GM21786 (cell line): ENCODE measurements around the gene MACROD2.

ENCODE experiments used
- ATAC-seq: cut with Tn5 transposase; IDR thresholded peaks from one replicate; pipeline ENCODE4 v1.9.1; 2021; ENCODE audit not compliant: unreplicated experiment

The MACROD2 gene

GRCh38 chr20:14885661-14886060 lies 890.3 kb downstream of the MACROD2 start:
- ATAC-seq: no peak

- ATAC-seq: no peak
Measured at GRCh38 chr20:14888134-14888533, 892.8 kb downstream of the MACROD2 start.

DNA sequence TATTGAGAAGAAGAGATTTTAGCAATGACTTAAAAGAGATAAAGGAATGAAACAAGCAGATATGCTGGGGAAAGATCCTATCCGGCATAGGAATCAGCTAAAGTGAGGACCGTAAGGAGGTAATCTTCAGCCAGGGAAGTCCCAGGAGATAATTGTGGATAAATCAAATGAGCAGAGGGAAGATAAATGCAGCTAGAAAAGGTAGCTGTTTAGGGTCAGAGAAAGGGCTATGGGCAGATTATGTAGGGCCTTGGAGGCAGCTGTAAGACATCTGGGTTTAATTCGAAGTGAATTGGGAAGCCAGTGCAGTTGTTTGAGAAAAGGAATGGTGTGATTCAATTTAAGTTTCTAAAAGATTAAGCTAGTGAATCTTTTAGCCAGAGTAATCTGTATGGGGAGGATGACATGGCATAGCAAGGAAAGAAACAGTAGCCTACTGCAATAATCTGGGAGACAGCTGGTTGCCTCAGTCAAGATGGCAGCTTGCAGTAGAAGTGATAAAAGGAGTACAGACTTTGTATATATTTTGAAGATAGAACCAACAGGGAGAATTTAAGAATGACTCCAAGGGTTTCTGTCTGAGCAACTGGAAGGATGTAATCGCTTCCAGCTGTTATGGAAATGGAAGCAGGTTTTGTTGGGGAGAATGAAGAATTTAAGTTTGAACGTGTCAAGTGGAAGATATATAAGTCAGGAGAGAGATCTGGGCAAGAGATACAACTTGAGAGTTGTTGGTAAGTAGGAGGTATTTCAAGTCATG lies 894.4 kb downstream of the MACROD2 start:
- no peak for ATAC-seq

DNA sequence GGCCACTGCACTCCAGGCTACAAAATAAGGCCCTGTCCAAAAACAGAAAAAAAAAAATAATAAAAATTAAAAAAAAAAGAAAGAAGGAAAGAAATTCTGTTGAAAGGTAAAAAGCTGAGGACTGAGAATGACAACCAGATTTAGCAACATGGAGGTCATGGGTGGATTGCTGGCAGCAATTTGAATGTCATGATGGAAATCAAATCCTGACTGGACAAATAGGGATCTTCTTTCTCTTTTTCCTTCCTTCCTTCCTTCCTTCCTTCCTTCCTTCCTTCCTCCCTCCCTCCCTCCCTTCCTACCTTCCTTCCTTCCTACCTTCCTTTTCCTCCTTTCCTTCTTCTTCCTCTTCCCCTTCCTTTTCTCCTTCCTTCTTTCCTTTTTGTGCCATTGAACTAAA lies 895.4 kb downstream of the MACROD2 start:
- ATAC-seq: no peak

DNA sequence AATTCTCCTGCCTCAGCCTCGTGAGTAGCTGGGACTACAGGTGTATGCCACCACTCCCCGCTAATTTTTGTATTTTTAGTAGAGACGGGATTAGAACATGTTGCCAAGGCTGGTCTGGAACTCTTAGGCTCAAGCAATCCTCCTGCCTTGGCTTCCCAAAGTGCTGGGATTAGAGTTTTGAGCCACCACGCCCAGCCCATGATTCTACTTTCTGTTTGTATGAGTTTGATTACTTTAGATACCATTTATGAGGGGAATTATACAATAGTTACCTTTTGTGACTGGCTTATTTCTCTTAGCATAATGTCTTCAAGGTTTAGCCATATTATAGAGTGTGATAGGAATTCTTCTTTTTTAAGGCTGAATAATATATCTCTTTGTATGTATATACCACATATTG lies 897.5 kb downstream of the MACROD2 start:
- no peak for ATAC-seq

DNA sequence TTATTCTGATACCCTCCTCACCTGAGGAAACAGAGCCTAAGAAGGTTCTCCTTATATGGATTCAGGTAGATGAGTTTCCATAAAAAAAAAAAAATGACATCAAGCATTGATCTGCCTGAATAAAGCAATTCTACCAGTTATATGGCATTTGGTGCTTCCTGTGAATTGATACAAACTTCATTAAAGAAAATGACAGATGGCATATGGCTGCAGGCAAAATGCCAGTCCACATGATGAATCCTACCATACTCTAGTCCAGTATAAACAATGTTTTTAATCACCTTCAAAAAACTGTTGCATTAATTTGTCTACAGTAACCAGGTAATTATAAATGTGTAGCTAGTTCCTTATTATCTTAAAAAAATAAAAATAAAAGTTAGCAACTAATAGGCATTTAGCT lies 901.3 kb downstream of the MACROD2 start:
- ATAC-seq: no peak

GRCh38 chr20:14897608-14898007 lies 902.3 kb downstream of the MACROD2 start:
- no peak for ATAC-seq

DNA sequence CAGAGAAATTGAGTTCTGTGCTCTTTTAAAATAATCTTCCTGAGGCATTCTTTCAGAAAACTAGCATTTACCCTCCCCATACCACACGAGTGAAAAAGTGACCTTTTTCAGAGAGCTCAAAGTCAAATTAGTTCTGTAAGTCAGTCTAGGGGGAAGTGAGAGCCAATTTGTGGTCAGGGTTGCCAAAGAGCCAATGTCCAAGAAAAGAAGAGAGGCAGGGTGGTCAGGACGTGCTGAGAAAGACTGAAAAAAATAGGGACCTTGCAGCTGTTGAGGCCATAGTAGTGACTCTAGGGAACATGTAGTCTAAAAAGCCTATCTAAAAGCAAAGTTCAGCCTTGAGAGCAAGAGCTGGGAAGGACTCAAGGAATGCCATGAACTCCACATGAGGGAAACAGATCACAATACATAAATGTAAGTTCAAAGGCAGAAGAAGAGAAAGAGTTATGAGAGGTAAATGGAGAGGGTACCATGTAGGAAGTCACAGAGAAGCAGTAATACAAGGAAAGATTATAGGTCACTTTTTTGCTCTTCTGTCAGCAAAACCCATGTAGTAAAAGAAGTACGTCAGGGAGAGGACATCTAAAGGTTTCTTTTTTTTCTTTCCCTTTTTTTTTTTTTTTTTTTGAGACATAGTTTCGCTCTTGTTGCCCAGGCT lies 907.2 kb downstream of the MACROD2 start:
- ATAC-seq: peak; percentile 93

- ATAC-seq: no peak
Measured at GRCh38 chr20:14906908-14907434, 911.7 kb downstream of the MACROD2 start.

GRCh38 chr20:14910126-14910525 lies 914.8 kb downstream of the MACROD2 start:
- ATAC-seq: no peak

GRCh38 chr20:14913896-14914620 lies 918.7 kb downstream of the MACROD2 start:
- no peak for ATAC-seq

- no peak for ATAC-seq
Measured at GRCh38 chr20:14914633-14915032, 919.3 kb downstream of the MACROD2 start.

DNA sequence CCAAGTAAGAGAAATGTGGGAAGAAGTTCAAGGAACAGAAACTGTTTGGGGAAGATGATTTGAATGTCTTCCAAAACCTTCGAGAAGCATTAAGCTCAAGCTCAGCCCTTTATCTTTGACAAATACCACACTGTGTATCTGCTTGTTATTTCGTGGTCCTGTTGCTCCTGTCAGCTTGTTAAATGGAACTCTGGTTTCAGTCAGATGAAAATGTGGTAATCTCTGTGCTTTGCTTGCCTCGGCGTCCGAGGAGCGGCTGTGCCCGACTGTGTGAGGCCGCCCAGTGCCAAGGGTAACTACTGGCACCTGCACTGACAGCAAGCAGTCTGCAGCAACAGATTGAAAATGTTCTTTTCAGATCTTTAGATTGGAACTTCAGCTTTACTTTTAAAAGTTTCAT lies 920.0 kb downstream of the MACROD2 start:
- no peak for ATAC-seq

GRCh38 chr20:14916360-14916920 lies 921.1 kb downstream of the MACROD2 start:
- no peak for ATAC-seq

GRCh38 chr20:14918281-14918680 lies 923.0 kb downstream of the MACROD2 start:
- ATAC-seq: no peak

DNA sequence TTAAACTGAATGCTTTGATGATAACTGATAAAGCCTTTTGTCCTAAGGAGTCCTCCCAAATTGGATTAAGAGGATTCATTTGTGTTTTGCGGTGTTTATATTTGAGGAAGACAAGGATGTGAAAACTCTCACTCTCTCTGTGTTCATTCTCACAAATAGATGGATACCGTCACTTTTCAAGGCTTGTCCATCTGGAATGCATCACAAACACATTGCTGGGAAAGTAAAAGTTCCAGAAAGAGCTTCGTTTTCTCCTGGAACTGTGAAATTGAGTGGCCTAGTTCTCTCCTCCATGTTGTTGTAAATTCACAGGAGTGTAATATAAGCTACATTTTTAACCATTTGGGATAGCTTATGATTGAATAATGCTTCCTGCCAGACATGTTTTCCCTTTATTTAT lies 923.7 kb downstream of the MACROD2 start:
- ATAC-seq: no peak

DNA sequence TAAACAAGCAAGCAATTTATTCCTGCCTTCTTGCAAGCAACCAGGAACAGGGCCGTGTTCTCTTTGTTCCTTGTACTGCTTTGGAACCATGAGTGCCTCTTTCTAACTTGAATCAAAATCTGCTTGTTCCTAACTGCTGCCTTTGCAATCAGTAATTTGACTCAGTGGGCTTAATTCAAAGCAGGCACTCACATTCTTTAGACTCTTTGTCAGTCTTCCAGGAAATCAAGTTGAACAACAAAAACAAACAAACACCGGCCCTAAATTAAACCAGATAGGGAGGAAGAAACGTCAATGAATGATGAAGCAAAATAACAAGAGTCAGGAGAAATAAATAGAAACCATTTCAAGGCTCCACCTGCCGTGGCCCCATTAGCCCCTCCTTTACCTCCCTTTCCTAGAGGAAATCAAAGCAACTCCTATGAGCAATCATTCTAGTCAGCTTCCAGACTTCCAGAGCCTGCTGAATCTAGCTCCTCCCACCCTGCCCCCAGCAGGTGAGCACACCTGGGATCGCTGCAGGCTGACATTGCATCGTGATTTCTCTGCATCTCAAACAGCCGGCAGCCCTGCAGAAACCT lies 924.3 kb downstream of the MACROD2 start:
- ATAC-seq: no peak

- no peak for ATAC-seq
Measured at GRCh38 chr20:14921513-14921912, 926.2 kb downstream of the MACROD2 start.

GRCh38 chr20:14922503-14923267 lies 927.4 kb downstream of the MACROD2 start:
- ATAC-seq: no peak

GRCh38 chr20:14924433-14924832 lies 929.1 kb downstream of the MACROD2 start:
- ATAC-seq: no peak
